CD14-positive monocyte (primary cell): ENCODE results near the gene C14orf39. TPM values are rescaled to one million over a fixed set of nuclear protein-coding genes. Genes with fewer than 3 reads are reported as not detected.
A peak's percentile ranks its signal among the peaks of the same experiment; 100 is the strongest.

Source experiments
- DNase-seq, 3 donors: peaks; one replicate each; pipeline ENCODE4 v3.0.0-alpha.2; 2011 to 2022
- H2AFZ ChIP-seq: 2 replicates; pipeline ENCODE4 v1.6.0; 2012; ENCODE audit warnings: mild to moderate bottlenecking, low read depth, low read length, inconsistent platforms; ENCODE audit not compliant: insufficient read depth, poor library complexity, severe bottlenecking
- H3K27ac ChIP-seq, 2 donors: 1 replicate in 1 of 2; 2 replicates in 1 of 2; pipeline ENCODE4 v1.5.1; 2012 to 2013; ENCODE audit warnings: low read length in 2 of 2, control low read depth in 1 of 2, inconsistent platforms in 1 of 2, low read depth in 1 of 2, mild to moderate bottlenecking in 1 of 2
- H3K27me3 ChIP-seq, 2 donors: one replicate each; pipeline versions ENCODE4 v1.6.0 to v1.6.1; 2011 to 2013; ENCODE audit warnings: low read length in 2 of 2; ENCODE audit not compliant: control insufficient read depth in 2 of 2, insufficient read depth in 2 of 2
- H3K36me3 ChIP-seq, 2 donors: replicated peaks in 1 of 2; 1 replicate in 1 of 2; 2 replicates in 1 of 2; pipeline versions ENCODE4 v1.5.1 to v1.6.1; 2012 to 2013; ENCODE audit warnings: low read length in 2 of 2, control low read depth in 1 of 2, inconsistent platforms in 1 of 2, mild to moderate bottlenecking in 1 of 2; ENCODE audit not compliant: insufficient read depth in 2 of 2, control insufficient read depth in 1 of 2
- H3K4me1 ChIP-seq, 2 donors: 1 replicate in 1 of 2; 2 replicates in 1 of 2; pipeline versions ENCODE4 v1.5.1 to v1.6.1; 2012 to 2013; ENCODE audit warnings: low read length in 2 of 2, control low read depth in 1 of 2, inconsistent platforms in 1 of 2, mild to moderate bottlenecking in 1 of 2, moderate library complexity in 1 of 2; ENCODE audit not compliant: insufficient read depth in 2 of 2, control insufficient read depth in 1 of 2
- H3K4me2 ChIP-seq: replicated peaks from 2 replicates; pipeline ENCODE3; 2012; ENCODE audit warnings: low read length, moderate library complexity, mild to moderate bottlenecking; ENCODE audit not compliant: poor library complexity, severe bottlenecking; ENCODE audit errors: extremely low read depth
- H3K4me3 ChIP-seq, 3 experiments: fragments of 200-600 bp in 1 of 3; sonication (generic) in 1 of 3; replicated peaks in 1 of 3; 1 replicate in 2 of 3; 2 replicates in 1 of 3; pipeline ENCODE4 v1.5.1; 2011 to 2013; ENCODE audit warnings: low read length in 3 of 3, mild to moderate bottlenecking in 3 of 3, control low read depth in 2 of 3, low read depth in 2 of 3, inconsistent platforms in 1 of 3, moderate library complexity in 1 of 3
- H3K79me2 ChIP-seq: 2 replicates; pipeline ENCODE4 v1.6.0; 2012; ENCODE audit warnings: mild to moderate bottlenecking, control low read depth, inconsistent platforms, low read length, moderate library complexity; ENCODE audit not compliant: insufficient read depth
- H3K9ac ChIP-seq: 2 replicates; pipeline ENCODE4 v1.6.0; 2017; ENCODE audit warnings: low read length, mild to moderate bottlenecking; ENCODE audit not compliant: insufficient read depth, poor library complexity, severe bottlenecking
- H3K9me3 ChIP-seq, 2 donors: replicated peaks in 1 of 2; 1 replicate in 1 of 2; 2 replicates in 1 of 2; pipeline versions ENCODE4 v1.5.1 to v1.6.1; 2012 to 2013; ENCODE audit warnings: low read length in 2 of 2, control low read depth in 1 of 2; ENCODE audit not compliant: control insufficient read depth in 1 of 2, insufficient read depth in 1 of 2
- H4K20me1 ChIP-seq: 2 replicates; pipeline ENCODE4 v1.6.0; 2012; ENCODE audit warnings: mild to moderate bottlenecking, low read length, control low read depth, moderate library complexity; ENCODE audit not compliant: insufficient read depth
- H3K27ac Mint-ChIP-seq, 7 donors: one replicate each; pipeline ENCODE4 v1.8.0; 2020; ENCODE audit warnings: mild to moderate bottlenecking in 7 of 7, mixed read lengths in 7 of 7, moderate library complexity in 6 of 7, inconsistent platforms in 2 of 7
- H3K27me3 Mint-ChIP-seq, 3 donors: one replicate each; pipeline ENCODE4 v1.8.0; 2021 to 2022; ENCODE audit warnings: low read depth in 3 of 3, mild to moderate bottlenecking in 3 of 3, mixed read lengths in 3 of 3, moderate library complexity in 3 of 3, inconsistent platforms in 1 of 3
- H3K36me3 Mint-ChIP-seq, 2 donors: one replicate each; pipeline ENCODE4 v1.8.0; 2020; ENCODE audit warnings: mixed read lengths in 2 of 2, inconsistent platforms in 1 of 2, mild to moderate bottlenecking in 1 of 2
- H3K4me1 Mint-ChIP-seq: one replicate; pipeline ENCODE4 v1.8.0; 2020; ENCODE audit warnings: mild to moderate bottlenecking, mixed read lengths
- H3K4me3 Mint-ChIP-seq, 2 donors: one replicate each; pipeline ENCODE4 v1.8.0; 2020; ENCODE audit warnings: mild to moderate bottlenecking in 2 of 2, mixed read lengths in 2 of 2, moderate library complexity in 1 of 2
- H3K9me3 Mint-ChIP-seq, 7 donors: one replicate each; pipeline ENCODE4 v1.8.0; 2020 to 2022; ENCODE audit warnings: mixed read lengths in 7 of 7, mild to moderate bottlenecking in 6 of 7, moderate library complexity in 6 of 7, inconsistent platforms in 2 of 7
- CTCF ChIP-seq: fragments of 200-600 bp; IDR thresholded peaks from one replicate; pipeline ENCODE4 v1.8.0; 2022; ENCODE audit warnings: antibody characterized with exemption, mild to moderate bottlenecking
- WGBS: methylation state at CpG from one replicate; pipeline ENCODE4 v1.1.5; 2013; ENCODE audit warnings: missing lambda C conversion rate; ENCODE audit not compliant: insufficient coverage; 5-methylcytosine and 5-hydroxymethylcytosine counted together
- intact Hi-C, 2 donors: fragments of 100-400 bp; cut with micrococcal nuclease; formaldehyde crosslinking; loops; one replicate each; pipeline versions ENCODE4 v1.15.0 to v1.15.1; 2023
- polyA minus RNA-seq: library from RNA; depleted of rRNA, polyadenylated mRNA; stranded (reverse); fragments of >200 nt; gene quantifications from 2 replicates; pipeline ENCODE4 v1.2.3, GENCODE V29; 2012
- polyA plus RNA-seq, 3 donors: library from polyadenylated mRNA; depleted of rRNA in 1 of 3; unstranded in 2 of 3; stranded (reverse) in 1 of 3; fragments of 300-500 nt in 2 of 3; fragments of >200 nt in 1 of 3; fragmentation: Illumina TruSeq in 2 of 3; gene quantifications; 1 replicate in 2 of 3; 2 replicates in 1 of 3; pipeline ENCODE4 v1.2.3, GENCODE V29; 2012 to 2021
- total RNA-seq, 12 experiments: library from RNA in 1 of 12; stranded (reverse) in 1 of 12; fragments of 120-200 nt in 1 of 12; gene quantifications; one replicate each; pipeline ENCODE4 v1.2.4 and lab custom pipeline; 2013 to 2026; ENCODE audit warnings: mixed read lengths in 6 of 12, inconsistent platforms in 1 of 12

The C14orf39 gene
- not detected for total RNA-seq (2013)
- not detected for polyA plus RNA-seq
- not detected in 2 replicates for polyA minus RNA-seq
- 0 to 2.1 (median 0.04) reads per million in 11 experiments for total RNA-seq (lab: John Stamatoyannopoulos, UW)

- H3K4me3 ChIP-seq, result no peak within 1 kb of the TSS
- 1% methylated on average over 52 of the region's 57 CpGs for WGBS
- H3K27ac Mint-ChIP-seq, result peak within 1 kb of the TSS in 1 of 7 donors; percentile 26
- H2AFZ ChIP-seq, result no peak within 1 kb of the TSS
- no peaks in the 10 kb centered on the region for H3K36me3 Mint-ChIP-seq
- H3K36me3 ChIP-seq, result no peaks in the 10 kb centered on the region
- peaks cover 0 to 13% of the 10 kb centered on the region in 2 donors for H3K9me3 ChIP-seq
- no peaks in the 10 kb centered on the region for H4K20me1 ChIP-seq
- peak within 1 kb of the TSS in 1 of 2 donors; percentile 50 for H3K4me3 Mint-ChIP-seq
- intact Hi-C loops, result no loop called here
- H3K79me2 ChIP-seq, result no peaks in the 10 kb centered on the region
- H3K4me2 ChIP-seq, result no peak within 1 kb of the TSS
- H3K4me1 ChIP-seq, result no peaks in the 10 kb centered on the region
- H3K4me1 Mint-ChIP-seq, result peaks cover 2% of the 10 kb centered on the region
- no peak within 1 kb of the TSS for H3K9ac ChIP-seq
- peaks cover 18 to 36% (median 24%) of the 10 kb centered on the region in 3 donors for H3K27me3 Mint-ChIP-seq
- TF ChIP-seq CTCF, result no peak
- peaks cover 50 to 70% of the 10 kb centered on the region in 2 donors for H3K27me3 ChIP-seq
- peaks cover 0 to 11% (median 6%) of the 10 kb centered on the region in 7 donors for H3K9me3 Mint-ChIP-seq
- DNase-seq, result no peak
- no peak within 1 kb of the TSS for H3K27ac ChIP-seq
These were observed at the start of gene C14orf39 for GRCh38 chr14:60485598-60486251. Gene C14orf39 (minus strand): TSS chr14:60486063. CDS start chr14:60485078, 985 bp downstream.

DNA sequence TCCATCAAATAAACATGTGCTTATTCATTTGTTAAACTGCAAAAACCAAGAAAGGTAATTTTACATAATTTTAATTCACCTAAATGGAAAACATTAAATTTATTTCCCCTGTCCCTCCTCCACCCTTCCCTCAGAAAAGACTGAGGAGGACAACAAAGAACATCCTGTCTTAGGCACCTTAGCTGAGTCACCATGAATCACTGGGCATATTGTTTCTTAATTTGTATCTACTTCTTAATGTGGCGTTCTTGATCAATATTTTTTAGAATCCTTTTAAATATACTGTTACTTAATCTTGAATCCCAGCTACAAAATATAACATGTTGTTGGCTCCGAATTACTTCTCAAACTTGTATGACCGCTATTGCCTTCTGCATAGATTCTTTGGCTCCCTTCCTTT lies 46.6 kb upstream of the C14orf39 start:
- Histone ChIP-seq H2AFZ (no peak overlapping the region), H3K79me2 (no peaks in the 10 kb centered on the region), H3K27me3 (peaks cover 0 to 4% of the 10 kb centered on the region in 2 donors), H3K4me2 (no peak overlapping the region), H3K9ac (no peak overlapping the region), H3K27ac (no peak overlapping the region), H4K20me1 (no peaks in the 10 kb centered on the region), H3K36me3 (no peaks in the 10 kb centered on the region), H3K9me3 (no peaks in the 10 kb centered on the region), H3K4me3 (no peak overlapping the region), H3K4me1 (no peaks in the 10 kb centered on the region)
- peaks cover 5 to 9% (median 6%) of the 10 kb centered on the region in 3 donors for H3K27me3 Mint-ChIP-seq
- no CpG with 5 or more reads among the region's 3 CpGs for WGBS
- no peak overlapping the region for H3K27ac Mint-ChIP-seq
- H3K4me1 Mint-ChIP-seq, result no peaks in the 10 kb centered on the region
- no peak for TF ChIP-seq CTCF
- no peak overlapping the region for H3K4me3 Mint-ChIP-seq
- H3K36me3 Mint-ChIP-seq, result no peaks in the 10 kb centered on the region
- intact Hi-C loops, result no loop called here
- H3K9me3 Mint-ChIP-seq, result peaks cover 0 to 2% (median 2%) of the 10 kb centered on the region in 7 donors
- DNase-seq, result no peak
